ENCODE data around the gene SLC35D2. TPM values are rescaled to one million over a fixed set of nuclear protein-coding genes. Genes with fewer than 3 reads are reported as not detected.
"Not testable (repeated sequence)": the region's sequence is repeated elsewhere in the genome, so short reads cannot be mapped to it uniquely, and the experiment has no call there.

SLC35D2 gene
- total RNA-seq, 1 donor, result 14.6 TPM

DNA sequence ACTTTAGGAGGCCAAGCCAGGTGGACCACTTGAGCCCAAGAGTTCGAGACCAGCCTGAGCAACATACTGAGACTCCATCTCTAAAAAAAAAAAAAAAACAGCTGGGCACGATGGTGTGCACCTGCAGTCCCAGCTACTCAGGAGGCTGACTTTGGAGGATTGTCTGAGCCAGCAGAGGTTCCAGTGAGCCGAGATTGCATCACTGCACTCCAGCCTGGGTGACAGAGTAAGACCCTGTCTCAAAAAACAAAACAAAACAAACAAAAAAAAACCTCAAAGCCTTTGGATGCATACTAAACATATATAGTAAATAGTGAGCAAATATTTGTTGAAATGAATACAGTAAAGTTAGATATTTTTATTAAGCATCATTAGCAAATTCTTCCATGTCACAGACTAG is 5.3 kb downstream of the SLC35D2 start:
- no peak overlapping the region for H3K4me3 ChIP-seq (ENCODE audit: low read depth, low read length)
- TF ChIP-seq, protein P1, sequence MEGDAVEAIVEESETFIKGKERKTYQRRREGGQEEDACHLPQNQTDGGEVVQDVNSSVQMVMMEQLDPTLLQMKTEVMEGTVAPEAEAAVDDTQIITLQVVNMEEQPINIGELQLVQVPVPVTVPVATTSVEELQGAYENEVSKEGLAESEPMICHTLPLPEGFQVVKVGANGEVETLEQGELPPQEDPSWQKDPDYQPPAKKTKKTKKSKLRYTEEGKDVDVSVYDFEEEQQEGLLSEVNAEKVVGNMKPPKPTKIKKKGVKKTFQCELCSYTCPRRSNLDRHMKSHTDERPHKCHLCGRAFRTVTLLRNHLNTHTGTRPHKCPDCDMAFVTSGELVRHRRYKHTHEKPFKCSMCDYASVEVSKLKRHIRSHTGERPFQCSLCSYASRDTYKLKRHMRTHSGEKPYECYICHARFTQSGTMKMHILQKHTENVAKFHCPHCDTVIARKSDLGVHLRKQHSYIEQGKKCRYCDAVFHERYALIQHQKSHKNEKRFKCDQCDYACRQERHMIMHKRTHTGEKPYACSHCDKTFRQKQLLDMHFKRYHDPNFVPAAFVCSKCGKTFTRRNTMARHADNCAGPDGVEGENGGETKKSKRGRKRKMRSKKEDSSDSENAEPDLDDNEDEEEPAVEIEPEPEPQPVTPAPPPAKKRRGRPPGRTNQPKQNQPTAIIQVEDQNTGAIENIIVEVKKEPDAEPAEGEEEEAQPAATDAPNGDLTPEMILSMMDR (IDR thresholded peaks at IDR 0.05; ENCODE audit: insufficient read depth, low read length), result no peak
- no peak for DNase-seq (ENCODE audit: low read depth)

DNA sequence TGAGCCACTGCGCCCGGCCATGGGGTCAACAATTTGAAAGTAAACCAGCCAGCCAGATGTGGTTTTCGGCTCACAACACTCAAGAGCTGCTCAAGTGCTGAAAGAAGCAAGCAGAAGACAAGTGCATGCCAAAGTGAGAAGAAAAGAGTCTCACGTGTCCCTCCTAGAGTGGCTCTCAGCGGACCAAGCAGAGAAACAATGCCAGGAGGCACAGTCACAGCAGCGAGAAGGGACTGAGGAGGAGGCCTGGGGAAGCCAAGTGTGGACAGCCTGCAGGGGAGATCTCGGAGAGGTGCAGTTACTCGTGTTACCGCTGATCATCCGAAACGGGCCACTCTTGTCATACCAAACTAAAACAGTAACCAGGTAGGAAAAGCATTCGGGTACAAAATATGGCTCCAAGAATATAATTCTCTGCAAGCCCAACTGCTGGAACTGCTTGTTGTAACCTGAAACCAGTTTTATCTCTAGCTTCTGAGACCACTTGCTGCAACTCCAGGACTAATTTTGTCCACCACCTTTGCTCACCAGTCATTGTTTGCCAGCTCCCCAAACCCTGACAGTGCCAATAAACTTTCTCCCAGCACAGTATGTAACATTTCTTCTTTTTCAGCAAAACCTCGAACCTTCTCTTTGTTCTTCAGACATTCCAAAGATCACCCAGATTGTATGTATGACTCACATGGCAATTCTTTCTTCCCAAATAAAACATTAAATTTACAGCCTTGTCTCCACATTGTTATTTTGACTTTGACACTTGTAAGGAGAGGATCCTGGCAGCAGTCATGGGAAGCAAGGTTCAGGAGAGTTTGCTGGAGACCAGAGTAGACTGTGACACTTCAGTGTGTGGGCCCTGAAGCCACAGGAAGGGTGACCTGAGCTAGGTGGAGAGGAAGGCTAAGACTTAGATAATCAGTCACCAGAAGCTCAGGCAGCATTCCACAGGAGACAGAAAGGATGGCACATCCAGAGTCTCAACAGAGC is 6.3 kb downstream of the SLC35D2 start:
- peak overlapping the region; percentile 41 for H3K4me3 ChIP-seq (ENCODE audit: low read depth, low read length)
- peak; percentile 93 for DNase-seq (ENCODE audit: low read depth)
- TF ChIP-seq, protein P1 (IDR thresholded peaks at IDR 0.05; ENCODE audit: insufficient read depth, low read length), result no peak

DNA sequence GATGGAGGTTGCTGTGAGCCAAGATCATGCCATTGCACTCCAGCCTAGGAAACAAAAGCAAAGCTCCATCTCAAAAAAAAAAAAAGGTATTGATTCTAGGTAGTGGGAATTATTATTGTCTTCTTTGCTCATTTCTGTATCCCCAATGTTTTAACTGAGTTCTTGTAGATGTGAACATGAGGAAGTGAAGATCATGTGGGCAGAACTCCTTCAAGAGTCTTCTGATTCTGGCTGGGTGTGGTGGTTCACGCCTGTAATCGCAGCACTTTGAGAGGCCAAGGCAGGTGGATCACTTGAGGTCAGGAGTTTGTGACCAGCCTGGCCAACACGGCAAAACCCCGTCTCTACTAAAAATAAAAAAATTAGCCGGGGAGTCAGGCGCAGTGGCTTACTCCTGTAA is 8.0 kb downstream of the SLC35D2 start:
- not testable (repeated sequence) for H3K4me3 ChIP-seq (ENCODE audit: low read depth, low read length); DNase-seq (ENCODE audit: low read depth)

DNA sequence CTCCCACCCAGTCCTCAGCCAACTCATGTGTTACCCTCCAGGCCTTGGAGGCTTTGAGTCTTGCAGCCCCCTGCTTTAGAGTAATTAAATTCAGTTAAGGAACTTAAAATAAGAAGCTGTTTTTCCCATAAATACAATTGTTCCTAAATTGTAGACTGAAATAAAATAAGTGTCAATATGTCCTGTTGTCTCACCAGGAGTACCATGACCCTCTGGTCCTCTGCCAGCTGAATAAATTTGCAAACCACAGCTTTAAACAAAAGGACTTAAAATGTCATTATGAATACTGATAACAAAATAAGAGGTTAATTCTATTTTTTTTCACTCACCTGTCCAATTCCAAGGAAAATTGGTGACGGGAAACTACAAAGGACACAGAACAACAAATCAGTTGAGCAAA is 15.6 kb downstream of the SLC35D2 start:
- TF ChIP-seq, protein P1 (IDR thresholded peaks at IDR 0.05; ENCODE audit: insufficient read depth, low read length), result no peak
- no peak overlapping the region for H3K4me3 ChIP-seq (ENCODE audit: low read depth, low read length)
- DNase-seq (ENCODE audit: low read depth), result no peak

DNA sequence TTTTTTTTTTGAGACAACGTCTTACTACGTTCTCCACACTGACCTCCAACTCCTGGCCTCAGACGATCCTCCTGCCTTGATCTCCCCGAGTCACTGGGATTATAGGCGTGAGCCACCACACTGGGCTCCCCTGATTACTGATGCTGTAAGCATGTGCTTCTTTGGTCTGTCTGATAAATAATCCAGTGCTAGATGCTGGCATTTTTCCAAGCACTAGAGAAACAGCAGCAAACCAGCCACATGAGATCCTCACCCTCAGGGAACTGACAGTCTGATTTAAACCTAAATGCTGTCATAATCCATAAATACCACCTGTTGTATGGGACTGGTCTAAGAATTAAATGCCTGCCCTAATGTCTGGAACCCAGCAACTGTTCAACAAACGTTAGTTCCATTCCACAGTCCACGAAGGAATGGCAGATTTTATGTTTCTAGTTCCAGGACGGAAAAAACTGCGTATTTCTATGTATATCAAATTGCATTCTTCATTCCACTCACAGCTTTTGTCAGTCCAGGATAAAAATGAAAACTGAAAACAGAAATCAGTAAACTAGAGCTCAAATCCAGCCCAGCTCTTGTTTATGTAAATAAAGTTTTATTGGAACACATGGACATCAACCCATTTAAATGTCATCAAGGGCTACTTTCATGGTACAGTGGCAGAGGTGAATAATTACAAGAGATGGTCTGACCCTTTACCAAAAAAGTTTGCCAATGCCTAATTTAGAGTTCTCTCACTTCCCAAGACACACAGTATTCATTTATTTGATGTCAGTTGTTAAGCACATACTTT is 20.1 kb downstream of the SLC35D2 start:
- no peak for DNase-seq (ENCODE audit: low read depth)
- H3K4me3 ChIP-seq (ENCODE audit: low read depth, low read length), result no peak overlapping the region
- TF ChIP-seq, protein P1 (IDR thresholded peaks at IDR 0.05; ENCODE audit: insufficient read depth, low read length), result no peak

DNA sequence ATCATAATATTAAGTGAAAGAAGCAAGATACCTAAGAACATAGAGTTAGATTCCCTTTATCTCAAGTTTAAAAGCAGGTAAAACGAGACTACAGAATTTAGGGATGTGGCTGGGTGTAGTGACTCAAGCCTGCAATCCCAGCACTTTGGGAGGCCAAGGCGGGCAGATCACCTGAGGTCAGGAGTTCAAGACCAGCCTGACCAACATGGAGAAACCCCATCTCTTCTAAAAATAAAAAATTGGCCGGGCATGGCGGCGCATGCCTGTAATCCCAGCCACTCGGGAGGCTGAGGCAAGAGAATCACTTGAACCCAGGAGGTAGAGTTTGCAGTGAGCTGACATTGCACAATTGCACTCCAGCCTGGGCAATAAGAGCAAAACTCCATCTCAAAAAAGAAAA is 21.4 kb downstream of the SLC35D2 start:
- DNase-seq (ENCODE audit: low read depth); H3K4me3 ChIP-seq (ENCODE audit: low read depth, low read length): not testable (repeated sequence)

DNA sequence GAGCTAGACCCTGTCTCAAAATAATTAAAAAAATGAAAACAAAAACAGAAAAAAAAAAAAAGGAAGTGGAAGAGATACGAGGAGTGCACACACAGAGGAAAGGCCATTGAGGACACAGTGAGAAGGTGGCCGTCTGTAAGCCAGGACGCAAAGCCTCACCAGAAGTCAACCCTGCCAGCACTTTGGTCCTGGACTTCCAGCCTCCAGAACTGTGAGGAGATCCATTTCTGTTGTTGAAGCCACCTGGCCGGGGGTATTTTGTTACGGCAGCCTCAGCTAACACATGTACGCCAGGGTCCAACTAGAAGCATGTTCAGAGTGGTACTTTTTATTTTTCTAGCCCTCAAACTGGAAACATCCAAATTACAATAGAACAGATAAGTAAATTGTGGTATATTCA is 21.8 kb downstream of the SLC35D2 start:
- no peak for DNase-seq (ENCODE audit: low read depth)
- TF ChIP-seq, protein P1 (IDR thresholded peaks at IDR 0.05; ENCODE audit: insufficient read depth, low read length), result no peak
- H3K4me3 ChIP-seq (ENCODE audit: low read depth, low read length), result no peak overlapping the region

All from fibroblast of the aortic adventitia (primary cell).